ENCODE measurements around the gene ARHGAP22. TPM values are rescaled to one million over a fixed set of nuclear protein-coding genes. Genes with fewer than 3 reads are reported as not detected.

The ARHGAP22 gene
- polyA plus RNA-seq, 3 donors: 1.5 to 7.8 (median 1.9) TPM

- Mint-ChIP-seq H3K4me3 (no peak overlapping the region), H3K27me3 (ENCODE audit: low read depth in 3 of 3) (peaks cover 3 to 11% (median 8%) of the 10 kb centered on the region in 3 donors), H3K36me3 (peaks cover 2% of the 10 kb centered on the region in 2 donors), H3K4me1 (peaks cover 37% of the 10 kb centered on the region), H3K27ac (peak overlapping the region in 2 of 7 donors; percentile 39 to 49), H3K9me3 (no peaks in the 10 kb centered on the region)
- Histone ChIP-seq H3K4me1 (ENCODE audit: control insufficient read depth in 1 of 2, insufficient read depth in 2 of 2, low read length in 2 of 2) (peaks cover 28 to 34% of the 10 kb centered on the region in 2 donors), H3K4me2 (replicated peaks; ENCODE audit: extremely low read depth, low read length, poor library complexity, severe bottlenecking) (no peak overlapping the region), H4K20me1 (ENCODE audit: insufficient read depth, low read length) (no peaks in the 10 kb centered on the region), H3K36me3 (replicated peaks in 1 of 2; ENCODE audit: control insufficient read depth in 1 of 2, insufficient read depth in 2 of 2, low read length in 2 of 2) (no peaks in the 10 kb centered on the region), H3K27me3 (ENCODE audit: control insufficient read depth in 2 of 2, insufficient read depth in 2 of 2, low read length in 2 of 2) (no peaks in the 10 kb centered on the region), H3K27ac (ENCODE audit: low read depth in 1 of 2, low read length in 2 of 2) (no peak overlapping the region), H3K9ac (ENCODE audit: insufficient read depth, low read length, poor library complexity, severe bottlenecking) (no peak overlapping the region), H3K4me3 (replicated peaks in 1 of 3; ENCODE audit: low read depth in 2 of 3, low read length in 3 of 3) (no peak overlapping the region), H2AFZ (ENCODE audit: insufficient read depth, low read depth, low read length, poor library complexity, severe bottlenecking) (no peak overlapping the region), H3K79me2 (ENCODE audit: insufficient read depth, low read length) (no peaks in the 10 kb centered on the region), H3K9me3 (replicated peaks in 1 of 2; ENCODE audit: control insufficient read depth in 1 of 2, insufficient read depth in 1 of 2, low read length in 2 of 2) (no peaks in the 10 kb centered on the region)
- no peak for DNase-seq
- intact Hi-C loops (cut with micrococcal nuclease): no loop called here
- no peak for TF ChIP-seq CTCF (IDR thresholded peaks at IDR 0.05)
- WGBS (ENCODE audit: insufficient coverage): 100% methylated on average over 8 of the region's 9 CpGs
Observed at GRCh38 chr10:48502791-48503190, 102.1 kb downstream of the ARHGAP22 start.

GRCh38 chr10:48501787-48502771 is 102.8 kb downstream of the ARHGAP22 start:
- H3K9ac ChIP-seq (ENCODE audit: insufficient read depth, low read length, poor library complexity, severe bottlenecking): no peak overlapping the region
- H2AFZ ChIP-seq (ENCODE audit: insufficient read depth, low read depth, low read length, poor library complexity, severe bottlenecking): no peak overlapping the region
- H3K4me1 ChIP-seq (ENCODE audit: control insufficient read depth in 1 of 2, insufficient read depth in 2 of 2, low read length in 2 of 2): peaks cover 28 to 34% of the 10 kb centered on the region in 2 donors
- H3K36me3 Mint-ChIP-seq: peaks cover 2% of the 10 kb centered on the region in 2 donors
- 74% methylated on average over 5 of the region's 6 CpGs for WGBS (ENCODE audit: insufficient coverage)
- intact Hi-C loops (cut with micrococcal nuclease): no loop called here
- H3K27me3 ChIP-seq (ENCODE audit: control insufficient read depth in 2 of 2, insufficient read depth in 2 of 2, low read length in 2 of 2): no peaks in the 10 kb centered on the region
- TF ChIP-seq CTCF (IDR thresholded peaks at IDR 0.05): no peak
- H3K9me3 ChIP-seq (replicated peaks in 1 of 2; ENCODE audit: control insufficient read depth in 1 of 2, insufficient read depth in 1 of 2, low read length in 2 of 2): no peaks in the 10 kb centered on the region
- H3K4me2 ChIP-seq (replicated peaks; ENCODE audit: extremely low read depth, low read length, poor library complexity, severe bottlenecking): no peak overlapping the region
- no peaks in the 10 kb centered on the region for H4K20me1 ChIP-seq (ENCODE audit: insufficient read depth, low read length)
- H3K27ac Mint-ChIP-seq: peak overlapping the region in 6 of 7 donors; percentile 39 to 70 (median 57)
- H3K79me2 ChIP-seq (ENCODE audit: insufficient read depth, low read length): no peaks in the 10 kb centered on the region
- H3K36me3 ChIP-seq (replicated peaks in 1 of 2; ENCODE audit: control insufficient read depth in 1 of 2, insufficient read depth in 2 of 2, low read length in 2 of 2): no peaks in the 10 kb centered on the region
- H3K27ac ChIP-seq (ENCODE audit: low read depth in 1 of 2, low read length in 2 of 2): peak overlapping the region; percentile 6 to 15
- peaks cover 40% of the 10 kb centered on the region for H3K4me1 Mint-ChIP-seq
- peaks cover 0 to 11% (median 11%) of the 10 kb centered on the region in 3 donors for H3K27me3 Mint-ChIP-seq (ENCODE audit: low read depth in 3 of 3)
- no peaks in the 10 kb centered on the region for H3K9me3 Mint-ChIP-seq
- H3K4me3 Mint-ChIP-seq: peak overlapping the region in 1 of 2 donors; percentile 40
- peak in 2 of 3 donors; percentile 21 to 75 for DNase-seq
- no peak overlapping the region for H3K4me3 ChIP-seq (replicated peaks in 1 of 3; ENCODE audit: low read depth in 2 of 3, low read length in 3 of 3)

Data from CD14-positive monocyte (primary cell).